Immature natural killer cell (primary cell): ENCODE measurements around the gene RGS10. TPM values are rescaled to one million over a fixed set of nuclear protein-coding genes. Genes with fewer than 3 reads are reported as not detected.
A peak's percentile ranks its signal among the peaks of the same experiment; 100 is the strongest.
"Not testable (repeated sequence)": the region's sequence is repeated elsewhere in the genome, so short reads cannot be mapped to it uniquely, and the experiment has no call there.

ENCODE experiments used
- DNase-seq, 3 donors: peaks; one replicate each; pipeline ENCODE4 v3.0.0; 2022; ENCODE audit warnings: mixed read lengths in 1 of 3
- H3K27ac Mint-ChIP-seq, 6 donors: one replicate each; pipeline ENCODE4 v1.8.0; 2020; ENCODE audit warnings: mixed read lengths in 6 of 6, mild to moderate bottlenecking in 5 of 6, inconsistent platforms in 4 of 6, moderate library complexity in 3 of 6
- H3K27me3 Mint-ChIP-seq, 3 donors: one replicate each; pipeline ENCODE4 v1.8.0; 2020 to 2021; ENCODE audit warnings: low read depth in 3 of 3, mild to moderate bottlenecking in 3 of 3, mixed read lengths in 3 of 3, moderate library complexity in 3 of 3, inconsistent platforms in 1 of 3
- H3K36me3 Mint-ChIP-seq, 3 donors: one replicate each; pipeline ENCODE4 v1.8.0; 2020; ENCODE audit warnings: mixed read lengths in 3 of 3, inconsistent platforms in 2 of 3, mild to moderate bottlenecking in 2 of 3
- H3K4me1 Mint-ChIP-seq, 2 donors: one replicate each; pipeline ENCODE4 v1.8.0; 2020; ENCODE audit warnings: inconsistent platforms in 2 of 2, mild to moderate bottlenecking in 2 of 2, mixed read lengths in 2 of 2, moderate library complexity in 1 of 2
- H3K4me3 Mint-ChIP-seq, 5 donors: one replicate each; pipeline ENCODE4 v1.8.0; 2020; ENCODE audit warnings: mild to moderate bottlenecking in 5 of 5, mixed read lengths in 5 of 5, inconsistent platforms in 3 of 5, moderate library complexity in 3 of 5
- H3K9me3 Mint-ChIP-seq, 6 donors: one replicate each; pipeline ENCODE4 v1.8.0; 2020; ENCODE audit warnings: mild to moderate bottlenecking in 6 of 6, mixed read lengths in 6 of 6, inconsistent platforms in 4 of 6, moderate library complexity in 3 of 6
- polyA plus RNA-seq, 3 donors: library from polyadenylated mRNA; unstranded; fragments of 300-500 nt; fragmentation: Illumina TruSeq; gene quantifications; one replicate each; pipeline ENCODE4 v1.2.3, GENCODE V29; 2021

RGS10 gene
- polyA plus RNA-seq, 3 donors from 2014 or later, result 11.8 to 48.4 (median 40.7) TPM

DNA sequence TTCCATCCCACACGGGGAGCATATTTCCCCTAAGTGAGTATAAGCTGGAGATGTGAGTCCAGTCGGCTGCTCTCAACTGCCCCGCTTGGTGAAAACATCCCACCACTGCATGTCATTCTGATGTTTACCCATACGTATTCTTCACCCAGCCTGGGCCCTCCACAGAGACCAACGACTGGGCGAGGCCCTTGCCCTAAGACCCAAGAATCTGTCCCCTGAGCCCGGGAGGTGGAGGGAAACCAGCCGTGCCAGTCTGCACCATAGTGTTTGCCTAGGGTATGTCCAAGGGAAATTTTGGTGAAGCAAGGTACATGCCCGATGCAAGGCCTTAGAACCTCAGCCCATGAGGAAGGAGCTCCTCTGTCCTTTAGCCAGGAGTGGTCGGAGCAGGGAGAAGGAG, 67.9 kb downstream of the RGS10 start:
- peaks cover 5 to 13% of the 10 kb centered on the region in 2 donors for H3K4me1 Mint-ChIP-seq
- peaks cover 0 to 7% (median 2%) of the 10 kb centered on the region in 3 donors for H3K27me3 Mint-ChIP-seq
- peaks cover 0 to 3% (median 0%) of the 10 kb centered on the region in 3 donors for H3K36me3 Mint-ChIP-seq

GRCh38 chr10:119473771-119474170, 68.7 kb downstream of the RGS10 start:
- no peak for DNase-seq
- Mint-ChIP-seq H3K9me3 (no peaks in the 10 kb centered on the region), H3K4me3 (no peak overlapping the region), H3K36me3 (peaks cover 0 to 3% (median 0%) of the 10 kb centered on the region in 3 donors), H3K27ac (no peak overlapping the region), H3K4me1 (peaks cover 2 to 5% of the 10 kb centered on the region in 2 donors), H3K27me3 (peaks cover 0 to 7% (median 2%) of the 10 kb centered on the region in 3 donors)

More for the DNA sequence above, 67.9 kb downstream of the RGS10 start:
- no peak for DNase-seq
- Mint-ChIP-seq H3K9me3 (no peaks in the 10 kb centered on the region), H3K27ac (no peak overlapping the region), H3K4me3 (no peak overlapping the region)

DNA sequence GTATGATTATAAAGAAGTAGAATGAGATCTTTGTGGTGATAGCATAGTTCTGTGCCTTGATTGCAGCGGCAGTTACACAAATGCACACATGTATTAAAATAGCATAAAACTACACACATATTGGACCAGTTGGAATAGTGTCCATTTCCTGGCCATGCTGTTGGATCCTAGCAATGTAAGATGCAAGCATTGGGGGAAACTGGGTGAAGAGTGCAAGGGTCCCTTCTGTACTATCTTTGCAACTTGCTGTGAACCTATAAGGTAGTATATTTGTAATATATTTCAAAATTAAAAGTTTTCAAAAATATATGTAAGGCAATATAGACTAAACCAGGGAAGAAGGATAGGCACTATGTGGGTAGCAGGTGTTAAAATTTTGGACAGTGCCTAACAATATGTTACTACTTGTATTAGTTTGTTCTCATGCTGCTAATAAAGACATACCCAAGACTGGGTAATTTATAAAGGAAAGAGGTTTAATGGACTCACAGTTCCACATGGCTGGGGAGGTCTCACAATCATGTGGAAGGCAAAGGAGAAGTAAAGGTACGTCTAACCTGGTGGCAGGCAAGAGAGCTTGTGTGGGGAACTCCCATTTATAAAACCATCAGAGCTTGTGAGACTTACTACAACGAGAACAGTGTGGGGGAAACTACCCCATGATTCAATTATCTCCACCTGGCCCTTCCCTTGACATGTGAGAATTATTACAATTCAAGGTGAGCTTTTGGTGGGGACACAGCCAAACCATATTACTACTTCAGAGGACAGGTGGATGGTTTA, 71.4 kb downstream of the RGS10 start:
- peaks cover 9 to 11% of the 10 kb centered on the region in 2 donors for H3K4me1 Mint-ChIP-seq
- H3K27ac Mint-ChIP-seq, result no peak overlapping the region
- no peak overlapping the region for H3K4me3 Mint-ChIP-seq
- no peaks in the 10 kb centered on the region for H3K9me3 Mint-ChIP-seq
- DNase-seq, result no peak
- peaks cover 0 to 3% (median 0%) of the 10 kb centered on the region in 3 donors for H3K36me3 Mint-ChIP-seq
- peaks cover 0 to 7% (median 2%) of the 10 kb centered on the region in 3 donors for H3K27me3 Mint-ChIP-seq

GRCh38 chr10:119469846-119470245, 72.7 kb downstream of the RGS10 start:
- Mint-ChIP-seq H3K9me3 (no peaks in the 10 kb centered on the region), H3K27ac (no peak overlapping the region), H3K36me3 (peaks cover 0 to 7% (median 3%) of the 10 kb centered on the region in 3 donors), H3K27me3 (peaks cover 0 to 7% (median 7%) of the 10 kb centered on the region in 3 donors), H3K4me3 (no peak overlapping the region), H3K4me1 (peaks cover 9 to 18% of the 10 kb centered on the region in 2 donors)
- DNase-seq, result no peak

GRCh38 chr10:119469325-119469707, 73.2 kb downstream of the RGS10 start:
- Mint-ChIP-seq H3K36me3 (peaks cover 0 to 7% (median 3%) of the 10 kb centered on the region in 3 donors), H3K27me3 (peaks cover 0 to 7% (median 7%) of the 10 kb centered on the region in 3 donors), H3K4me1 (peaks cover 9 to 18% of the 10 kb centered on the region in 2 donors), H3K4me3 (no peak overlapping the region), H3K27ac (no peak overlapping the region), H3K9me3 (no peaks in the 10 kb centered on the region)
- DNase-seq, result no peak

DNA sequence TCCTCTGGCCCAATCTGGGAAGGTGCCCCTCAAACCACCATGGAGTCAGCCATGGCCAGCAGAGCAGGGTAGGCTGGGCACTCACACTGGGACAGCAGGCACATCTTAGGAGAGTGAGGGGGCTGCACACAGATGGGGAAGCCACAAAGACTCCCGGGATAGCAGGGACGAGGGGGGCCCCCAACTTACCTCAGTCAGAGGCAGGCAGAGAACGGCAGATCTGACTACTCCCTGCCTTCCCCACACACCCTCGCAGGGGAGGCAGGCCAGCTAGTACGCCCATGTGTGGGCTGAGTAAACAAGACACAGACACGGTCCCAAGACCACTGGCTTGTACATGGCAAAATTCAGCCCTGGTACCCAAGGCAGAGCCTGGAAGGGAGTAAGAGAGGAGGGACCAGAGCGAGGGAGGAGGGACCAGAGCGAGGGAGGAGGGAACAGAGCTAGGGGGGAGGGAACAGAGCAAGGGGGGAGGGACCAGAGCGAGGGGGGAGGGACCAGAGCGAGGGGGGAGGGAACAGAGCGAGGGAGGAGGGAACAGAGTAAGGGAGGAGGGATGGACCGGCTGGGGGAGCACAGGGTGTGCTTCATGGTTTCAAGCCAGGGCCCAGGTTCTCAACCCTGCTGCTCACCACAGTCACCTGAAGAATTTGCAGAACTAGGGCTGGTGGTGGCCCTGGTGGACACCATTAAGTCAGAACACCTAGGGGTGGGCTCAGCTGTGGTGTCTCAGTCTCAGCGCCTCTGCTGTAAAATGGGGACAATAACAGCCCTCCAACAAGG, 73.8 kb downstream of the RGS10 start:
- Mint-ChIP-seq H3K27ac (no peak overlapping the region), H3K4me3 (no peak overlapping the region), H3K9me3 (no peaks in the 10 kb centered on the region), H3K36me3 (peaks cover 0 to 7% (median 0%) of the 10 kb centered on the region in 3 donors), H3K4me1 (peaks cover 9 to 18% of the 10 kb centered on the region in 2 donors), H3K27me3 (peaks cover 0 to 7% (median 3%) of the 10 kb centered on the region in 3 donors)
- DNase-seq, result no peak

- Mint-ChIP-seq H3K36me3 (peaks cover 0 to 11% (median 0%) of the 10 kb centered on the region in 3 donors), H3K27me3 (peaks cover 4 to 7% (median 5%) of the 10 kb centered on the region in 3 donors), H3K9me3 (no peaks in the 10 kb centered on the region), H3K4me3 (peak overlapping the region in 2 of 5 donors; percentile 48 to 57), H3K4me1 (peaks cover 9 to 18% of the 10 kb centered on the region in 2 donors), H3K27ac (peak overlapping the region in 2 of 6 donors; percentile 31 to 38)
- peak; percentile 25 to 45 (median 38) for DNase-seq
Measured at GRCh38 chr10:119466655-119467054, 75.9 kb downstream of the RGS10 start.

- H3K27me3 Mint-ChIP-seq, result peaks cover 4 to 7% (median 5%) of the 10 kb centered on the region in 3 donors
- no peaks in the 10 kb centered on the region for H3K9me3 Mint-ChIP-seq
- peaks cover 9 to 18% of the 10 kb centered on the region in 2 donors for H3K4me1 Mint-ChIP-seq
- no peak for DNase-seq
- peaks cover 0 to 11% (median 0%) of the 10 kb centered on the region in 3 donors for H3K36me3 Mint-ChIP-seq
- H3K27ac Mint-ChIP-seq, result no peak overlapping the region
- H3K4me3 Mint-ChIP-seq, result no peak overlapping the region
Measured at GRCh38 chr10:119466076-119466475, 76.4 kb downstream of the RGS10 start.

GRCh38 chr10:119465085-119465484, 77.4 kb downstream of the RGS10 start:
- Mint-ChIP-seq H3K9me3 (no peaks in the 10 kb centered on the region), H3K36me3 (peaks cover 0 to 11% (median 0%) of the 10 kb centered on the region in 3 donors), H3K4me1 (peaks cover 9 to 18% of the 10 kb centered on the region in 2 donors), H3K4me3 (no peak overlapping the region), H3K27ac (peak overlapping the region in 1 of 6 donors; percentile 41), H3K27me3 (peaks cover 3 to 7% (median 5%) of the 10 kb centered on the region in 3 donors)
- no peak for DNase-seq

DNA sequence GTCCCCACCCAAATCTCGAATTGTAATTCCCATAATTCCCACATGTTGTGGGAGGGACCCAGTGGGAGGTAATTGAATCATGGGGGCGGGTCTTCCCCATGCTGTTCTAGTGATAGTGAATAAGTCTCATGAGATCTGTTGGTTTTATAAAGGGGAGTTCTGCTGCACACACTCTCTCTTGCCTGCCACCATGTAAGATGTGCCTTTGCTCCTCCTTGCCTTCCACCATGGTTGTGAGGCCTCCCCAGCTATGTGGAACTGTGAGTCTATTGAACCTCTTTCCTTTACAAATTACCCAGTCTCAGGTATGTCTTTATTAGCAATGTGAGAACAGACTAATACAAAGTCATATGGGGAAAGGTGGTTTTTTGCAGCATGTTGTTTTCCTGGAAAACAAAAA, 79.3 kb downstream of the RGS10 start:
- H3K27ac Mint-ChIP-seq, H3K4me3 Mint-ChIP-seq, H3K27me3 Mint-ChIP-seq, DNase-seq, H3K9me3 Mint-ChIP-seq: not testable (repeated sequence)
- H3K4me1 Mint-ChIP-seq, result peaks cover 9 to 18% of the 10 kb centered on the region in 2 donors
- H3K36me3 Mint-ChIP-seq, result peaks cover 0 to 11% (median 0%) of the 10 kb centered on the region in 3 donors

DNA sequence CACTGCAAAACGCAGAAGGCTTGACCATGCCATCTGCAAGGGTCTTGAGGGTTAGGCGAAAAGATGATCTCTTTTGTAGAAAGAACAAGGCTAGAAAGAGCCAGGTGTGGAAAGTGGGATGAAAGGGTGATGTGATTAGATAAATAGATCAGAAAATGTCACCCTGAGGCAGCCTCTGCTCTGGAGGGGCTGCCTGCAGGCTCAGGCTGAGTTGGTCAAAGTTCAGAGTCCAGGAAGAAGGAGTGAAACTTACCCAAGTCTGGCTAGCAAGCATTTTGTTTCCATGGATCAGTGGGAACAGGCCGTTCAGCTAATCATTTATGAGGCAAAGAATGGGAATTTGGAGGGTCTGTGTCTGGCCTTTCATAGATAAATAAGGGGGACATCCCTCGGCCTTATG, 79.7 kb downstream of the RGS10 start:
- no peak for DNase-seq
- Mint-ChIP-seq H3K27me3 (peaks cover 2 to 9% (median 7%) of the 10 kb centered on the region in 3 donors), H3K9me3 (no peaks in the 10 kb centered on the region), H3K27ac (peak overlapping the region in 2 of 6 donors; percentile 6 to 52), H3K4me3 (no peak overlapping the region), H3K4me1 (peaks cover 9 to 18% of the 10 kb centered on the region in 2 donors), H3K36me3 (peaks cover 0 to 11% (median 0%) of the 10 kb centered on the region in 3 donors)

- Mint-ChIP-seq H3K27me3 (peaks cover 2 to 9% (median 7%) of the 10 kb centered on the region in 3 donors), H3K27ac (peak overlapping the region in 1 of 6 donors; percentile 38), H3K4me1 (peaks cover 7 to 15% of the 10 kb centered on the region in 2 donors), H3K4me3 (no peak overlapping the region), H3K9me3 (no peaks in the 10 kb centered on the region), H3K36me3 (peaks cover 0 to 11% (median 0%) of the 10 kb centered on the region in 3 donors)
- no peak for DNase-seq
Measured at GRCh38 chr10:119461923-119462322, 80.6 kb downstream of the RGS10 start.

- peaks cover 2 to 9% (median 7%) of the 10 kb centered on the region in 3 donors for H3K27me3 Mint-ChIP-seq
- no peak for DNase-seq
- H3K9me3 Mint-ChIP-seq, result no peaks in the 10 kb centered on the region
- no peak overlapping the region for H3K4me3 Mint-ChIP-seq
- H3K36me3 Mint-ChIP-seq, result peaks cover 0 to 11% (median 0%) of the 10 kb centered on the region in 3 donors
- H3K27ac Mint-ChIP-seq, result no peak overlapping the region
- H3K4me1 Mint-ChIP-seq, result peaks cover 2 to 9% of the 10 kb centered on the region in 2 donors
Measured at GRCh38 chr10:119461380-119461779, 81.1 kb downstream of the RGS10 start.
